ENCODE data around the gene CCDC178.

- no peak for TF ChIP-seq CTCF (IDR thresholded peaks at IDR 0.05)
- TF ChIP-seq POLR2A (IDR thresholded peaks at IDR 0.05; ENCODE audit: low read depth) = no peak
Measured at GRCh38 chr18:33034945-33035344, 405.6 kb downstream of the CCDC178 start.

All from esophagus muscularis mucosa (tissue), 3 donors.